SU-DHL-6 (cell line): ENCODE results near the gene FRZB.

Experiments
- H2AFZ ChIP-seq: fragments of 200-600 bp; sonication (generic); 2 replicates; pipeline ENCODE4 v1.6.1; 2014; ENCODE audit warnings: low read depth, mild to moderate bottlenecking, moderate library complexity, mixed read lengths, antibody characterized with exemption, low read length; ENCODE audit not compliant: severe bottlenecking
- H3F3A ChIP-seq: fragments of 200-600 bp; shearing (Covaris generic); 2 replicates; pipeline ENCODE4 v1.6.0; 2016; ENCODE audit warnings: antibody characterized with exemption, mild to moderate bottlenecking; ENCODE audit not compliant: insufficient read depth
- H3K27ac ChIP-seq: fragments of 200-600 bp; sonication (generic); 2 replicates; pipeline ENCODE4 v1.5.1; 2016; ENCODE audit warnings: low read depth, mild to moderate bottlenecking, low read length, moderate library complexity, mixed read lengths
- H3K27me3 ChIP-seq: fragments of 200-600 bp; sonication (generic), shearing (Covaris generic); 2 replicates; pipeline ENCODE4 v1.6.0; 2014; ENCODE audit warnings: mild to moderate bottlenecking, low read length
- H3K36me3 ChIP-seq: fragments of 200-600 bp; sonication (generic); 2 replicates; pipeline ENCODE4 v1.6.1; 2014; ENCODE audit warnings: mild to moderate bottlenecking, low read length, mixed read lengths
- H3K4me2 ChIP-seq: fragments of 300-600, 200-600 bp; shearing (Covaris generic), sonication (generic); 2 replicates; pipeline ENCODE4 v1.6.0; 2014; ENCODE audit warnings: low read length, low read depth, mild to moderate bottlenecking; ENCODE audit not compliant: poor library complexity, severe bottlenecking
- H3K4me3 ChIP-seq: fragments of 200-600 bp; sonication (generic); 2 replicates; pipeline ENCODE4 v1.5.1; 2014; ENCODE audit warnings: antibody characterized with exemption, low read length, mild to moderate bottlenecking, mixed read lengths; ENCODE audit not compliant: insufficient read depth, poor library complexity, severe bottlenecking
- H3K79me2 ChIP-seq: fragments of 200-600 bp; sonication (generic); 2 replicates; pipeline ENCODE4 v1.6.1; 2014; ENCODE audit warnings: mild to moderate bottlenecking, low read length, moderate library complexity; ENCODE audit not compliant: insufficient read depth
- H3K9ac ChIP-seq: fragments of 200-600 bp; sonication (generic); 2 replicates; pipeline ENCODE4 v1.7.0; 2014; ENCODE audit warnings: mild to moderate bottlenecking, low read length
- H3K9me2 ChIP-seq: fragments of 200-600 bp; sonication (generic); replicated peaks from 2 replicates; pipeline ENCODE4 v1.6.1; 2014; ENCODE audit warnings: low read length; ENCODE audit not compliant: insufficient read depth
- H3K9me3 ChIP-seq: fragments of 200-600 bp; sonication (generic); 2 replicates; pipeline ENCODE4 v1.6.1; 2014; ENCODE audit warnings: low read length, mixed read lengths; ENCODE audit not compliant: insufficient read depth
- H4K20me1 ChIP-seq: fragments of 200-600 bp; sonication (generic); 2 replicates; pipeline ENCODE4 v1.6.1; 2014; ENCODE audit warnings: low read depth, mild to moderate bottlenecking, antibody characterized with exemption, low read length, moderate library complexity, mixed read lengths
- EZH2phosphoT487 ChIP-seq: fragments of 200-600 bp; sonication (generic), shearing (Covaris generic); conservative IDR thresholded peaks from 2 replicates; pipeline ENCODE4 v1.6.1; 2018; ENCODE audit warnings: mild to moderate bottlenecking, antibody characterized with exemption, low read length, moderate library complexity, mixed read lengths
- TF ChIP-seq, protein P1 (sequence below): fragments of 200-600 bp; sonication (generic); IDR thresholded peaks from one replicate; pipeline ENCODE4 v1.5.1; 2017; ENCODE audit warnings: antibody characterized with exemption, mild to moderate bottlenecking, low read length, moderate library complexity; ENCODE audit not compliant: insufficient read depth, poor library complexity, severe bottlenecking

Gene FRZB

DNA sequence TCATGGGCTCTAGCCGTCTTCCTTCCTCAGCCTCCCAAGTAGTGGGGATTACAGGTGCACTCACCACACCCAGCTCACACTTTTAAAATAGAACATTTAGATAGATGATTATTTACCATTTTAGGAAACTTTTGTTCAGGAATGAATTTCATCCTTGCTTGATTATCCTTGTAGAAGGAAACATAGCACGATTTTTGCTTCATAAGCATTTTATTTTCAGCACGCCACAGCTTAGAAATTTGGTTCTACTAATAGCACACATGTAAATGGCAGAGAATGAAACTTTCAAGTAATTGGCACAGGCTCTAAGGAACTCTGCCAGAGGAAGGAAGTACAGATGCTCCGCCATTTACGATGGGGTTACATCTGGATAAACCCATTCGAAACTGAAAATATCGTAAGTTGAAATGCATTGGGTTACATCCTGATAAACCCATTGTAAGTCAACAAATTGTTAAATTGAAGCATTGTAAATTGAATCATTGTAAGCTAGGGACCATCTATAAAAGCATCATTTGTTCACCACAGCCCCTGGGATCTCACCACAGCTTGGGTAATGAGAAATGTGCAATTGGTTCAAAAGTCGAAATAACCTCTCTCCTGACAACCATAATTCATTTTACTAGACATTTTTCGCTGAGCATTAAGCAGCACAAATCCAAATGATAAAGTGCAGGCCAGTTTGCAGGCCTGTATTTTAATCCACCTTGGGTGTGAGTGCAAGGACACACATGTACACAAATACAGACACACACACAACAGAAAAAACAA lies 33.2 kb downstream of the FRZB start:
- H3K9me2 ChIP-seq: no peaks in the 10 kb centered on the region
- no peaks in the 10 kb centered on the region for H3K79me2 ChIP-seq
- no peak overlapping the region for H3K4me2 ChIP-seq
- H3K9me3 ChIP-seq: no peaks in the 10 kb centered on the region
- no peak overlapping the region for H2AFZ ChIP-seq
- no peak overlapping the region for H3K27ac ChIP-seq
- no peak overlapping the region for H3K9ac ChIP-seq
- TF ChIP-seq, protein P1, sequence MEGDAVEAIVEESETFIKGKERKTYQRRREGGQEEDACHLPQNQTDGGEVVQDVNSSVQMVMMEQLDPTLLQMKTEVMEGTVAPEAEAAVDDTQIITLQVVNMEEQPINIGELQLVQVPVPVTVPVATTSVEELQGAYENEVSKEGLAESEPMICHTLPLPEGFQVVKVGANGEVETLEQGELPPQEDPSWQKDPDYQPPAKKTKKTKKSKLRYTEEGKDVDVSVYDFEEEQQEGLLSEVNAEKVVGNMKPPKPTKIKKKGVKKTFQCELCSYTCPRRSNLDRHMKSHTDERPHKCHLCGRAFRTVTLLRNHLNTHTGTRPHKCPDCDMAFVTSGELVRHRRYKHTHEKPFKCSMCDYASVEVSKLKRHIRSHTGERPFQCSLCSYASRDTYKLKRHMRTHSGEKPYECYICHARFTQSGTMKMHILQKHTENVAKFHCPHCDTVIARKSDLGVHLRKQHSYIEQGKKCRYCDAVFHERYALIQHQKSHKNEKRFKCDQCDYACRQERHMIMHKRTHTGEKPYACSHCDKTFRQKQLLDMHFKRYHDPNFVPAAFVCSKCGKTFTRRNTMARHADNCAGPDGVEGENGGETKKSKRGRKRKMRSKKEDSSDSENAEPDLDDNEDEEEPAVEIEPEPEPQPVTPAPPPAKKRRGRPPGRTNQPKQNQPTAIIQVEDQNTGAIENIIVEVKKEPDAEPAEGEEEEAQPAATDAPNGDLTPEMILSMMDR: no peak
- no peak for TF ChIP-seq EZH2phosphoT487
- H3K36me3 ChIP-seq: no peaks in the 10 kb centered on the region
- no peaks in the 10 kb centered on the region for H3K27me3 ChIP-seq
- H3K4me3 ChIP-seq: no peak overlapping the region
- no peaks in the 10 kb centered on the region for H3F3A ChIP-seq
- no peaks in the 10 kb centered on the region for H4K20me1 ChIP-seq

DNA sequence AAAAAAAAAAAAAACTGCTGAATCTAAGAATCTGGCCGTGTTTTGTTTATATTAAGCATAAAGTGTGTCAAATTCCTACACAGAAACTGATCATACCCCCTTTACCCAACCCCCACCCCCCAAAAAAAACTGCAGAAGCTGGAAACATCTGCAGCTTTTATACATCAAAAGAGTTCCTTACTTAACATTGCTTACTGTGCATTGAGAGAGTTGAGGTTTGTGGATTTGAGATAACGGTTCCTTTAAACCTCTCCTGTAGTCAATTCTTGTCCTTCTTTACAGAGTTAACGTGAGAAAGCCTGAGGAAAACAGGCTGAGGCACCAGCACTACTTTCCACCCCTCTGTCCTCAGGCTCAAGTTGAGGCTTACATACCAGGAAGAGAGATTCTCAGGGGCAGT lies 34.5 kb downstream of the FRZB start:
- TF ChIP-seq EZH2phosphoT487: no peak
- TF ChIP-seq, protein P1: no peak
- Histone ChIP-seq H3K9me2 (no peaks in the 10 kb centered on the region), H3K27me3 (no peaks in the 10 kb centered on the region), H2AFZ (no peak overlapping the region), H4K20me1 (no peaks in the 10 kb centered on the region), H3K27ac (no peak overlapping the region), H3K9me3 (no peaks in the 10 kb centered on the region), H3K79me2 (no peaks in the 10 kb centered on the region), H3F3A (no peaks in the 10 kb centered on the region), H3K9ac (no peak overlapping the region), H3K4me3 (no peak overlapping the region), H3K4me2 (no peak overlapping the region), H3K36me3 (no peaks in the 10 kb centered on the region)

GRCh38 chr2:182831101-182831500 lies 35.3 kb downstream of the FRZB start:
- TF ChIP-seq, protein P1: no peak
- TF ChIP-seq EZH2phosphoT487: no peak
- Histone ChIP-seq H3K4me2 (no peak overlapping the region), H3K4me3 (no peak overlapping the region), H3K79me2 (no peaks in the 10 kb centered on the region), H3K9ac (no peak overlapping the region), H3K27me3 (no peaks in the 10 kb centered on the region), H3F3A (no peaks in the 10 kb centered on the region), H3K27ac (no peak overlapping the region), H4K20me1 (no peaks in the 10 kb centered on the region), H2AFZ (no peak overlapping the region), H3K36me3 (no peaks in the 10 kb centered on the region), H3K9me3 (no peaks in the 10 kb centered on the region), H3K9me2 (no peaks in the 10 kb centered on the region)
